ENCODE measurements around the gene PRKACG.

DNA sequence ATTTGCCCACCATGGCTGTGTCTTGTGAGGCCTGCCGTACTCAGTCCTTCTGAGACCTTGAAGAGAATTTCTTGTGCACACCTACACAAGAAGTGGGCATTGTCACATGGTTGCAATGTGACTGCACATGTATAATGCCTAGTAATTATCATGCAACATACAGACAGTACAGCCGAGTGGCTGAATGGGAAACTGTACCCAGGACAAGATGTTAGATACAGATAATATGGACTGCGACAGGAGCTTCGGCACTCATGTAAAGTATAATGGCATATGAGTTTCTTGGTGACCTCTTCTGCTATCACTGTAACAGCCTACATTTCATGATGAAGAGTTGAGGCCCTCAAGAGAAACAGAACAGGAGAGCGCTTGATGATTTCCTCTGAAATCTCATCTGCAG is 4.8 kb upstream of the PRKACG start:
- no peak for TF ChIP-seq GATA2 (IDR thresholded peaks at IDR 0.05; ENCODE audit: low read depth, low read length)
- no peak for TF ChIP-seq GATA3 (IDR thresholded peaks at IDR 0.05; ENCODE audit: low read depth, low read length)

Data from SH-SY5Y (cell line).